Measurements from ENCODE around the gene FST. TPM values are rescaled to one million over a fixed set of nuclear protein-coding genes. Genes with fewer than 3 reads are reported as not detected.

The FST gene
- total and polyA plus RNA-seq, 2 of the 13 experiments (the other 11 are each of a cell fraction or from before 2014, with no cell fraction given), result 38.6 to 136 TPM

- TF ChIP-seq ZBTB43 (CRISPR knock-in tag; conservative IDR thresholded peaks at IDR 0.05) (peak; percentile 93), MED1 (CRISPR knock-in tag; IDR thresholded peaks at IDR 0.05) (peak; percentile 92), NFATC3 (CRISPR knock-in tag; IDR thresholded peaks at IDR 0.05) (no peak), ZFP36L2 (CRISPR knock-in tag; IDR thresholded peaks at IDR 0.05) (no peak), ZGPAT (CRISPR knock-in tag; IDR thresholded peaks at IDR 0.05) (peak; percentile 63), SOX5 (CRISPR knock-in tag; IDR thresholded peaks at IDR 0.05; ENCODE audit: borderline replicate concordance) (peak; percentile 95), HMG20A (CRISPR knock-in tag; IDR thresholded peaks at IDR 0.05; ENCODE audit: borderline replicate concordance) (peak; percentile 91), CCDC6 (CRISPR knock-in tag; IDR thresholded peaks at IDR 0.05) (no peak), ZNF331 (CRISPR knock-in tag; IDR thresholded peaks at IDR 0.05) (peak; percentile 12; the same call in 1 of the 2 replicates), ZFP36L1 (CRISPR knock-in tag; IDR thresholded peaks at IDR 0.05) (peak; percentile 73; the same call in 1 of the 2 replicates), PAXIP1 (CRISPR knock-in tag; conservative IDR thresholded peaks at IDR 0.05) (peak; percentile 86), SOX13 (IDR thresholded peaks at IDR 0.05) (peak; percentile 59; the same call in 1 of the 2 replicates), SOX13 (CRISPR knock-in tag; conservative IDR thresholded peaks at IDR 0.05 in 1 of 2, IDR thresholded peaks at IDR 0.05 in 1 of 2) (peak in 1 of 2 experiments; percentile 89; a peak in 2 of 4 replicates), FOXP4 (CRISPR knock-in tag; IDR thresholded peaks at IDR 0.05) (peak; percentile 96)
Observed at GRCh38 chr5:53453898-53454718, 26.3 kb upstream of the FST start (continued).

All from HepG2 (cell line).